Measurements from ENCODE around the gene FHIT. TPM values are rescaled to one million over a fixed set of nuclear protein-coding genes. Genes with fewer than 3 reads are reported as not detected.

FHIT gene
- total RNA-seq, 1 donor from 2014 or later = 5.7 TPM

GRCh38 chr3:60399861-60400845 is 851.1 kb downstream of the FHIT start:
- no peak overlapping the region for H3K9ac ChIP-seq
- no peaks in the 10 kb centered on the region for H3K79me2 ChIP-seq (ENCODE audit: low read depth)
- H3K9me3 Mint-ChIP-seq = no peaks in the 10 kb centered on the region
- no peak overlapping the region for H3K4me3 Mint-ChIP-seq
- TF ChIP-seq EZH2phosphoT487 (IDR thresholded peaks at IDR 0.05) (no peak), EZH2 (IDR thresholded peaks at IDR 0.05) (no peak)
- TF ChIP-seq, protein P1, sequence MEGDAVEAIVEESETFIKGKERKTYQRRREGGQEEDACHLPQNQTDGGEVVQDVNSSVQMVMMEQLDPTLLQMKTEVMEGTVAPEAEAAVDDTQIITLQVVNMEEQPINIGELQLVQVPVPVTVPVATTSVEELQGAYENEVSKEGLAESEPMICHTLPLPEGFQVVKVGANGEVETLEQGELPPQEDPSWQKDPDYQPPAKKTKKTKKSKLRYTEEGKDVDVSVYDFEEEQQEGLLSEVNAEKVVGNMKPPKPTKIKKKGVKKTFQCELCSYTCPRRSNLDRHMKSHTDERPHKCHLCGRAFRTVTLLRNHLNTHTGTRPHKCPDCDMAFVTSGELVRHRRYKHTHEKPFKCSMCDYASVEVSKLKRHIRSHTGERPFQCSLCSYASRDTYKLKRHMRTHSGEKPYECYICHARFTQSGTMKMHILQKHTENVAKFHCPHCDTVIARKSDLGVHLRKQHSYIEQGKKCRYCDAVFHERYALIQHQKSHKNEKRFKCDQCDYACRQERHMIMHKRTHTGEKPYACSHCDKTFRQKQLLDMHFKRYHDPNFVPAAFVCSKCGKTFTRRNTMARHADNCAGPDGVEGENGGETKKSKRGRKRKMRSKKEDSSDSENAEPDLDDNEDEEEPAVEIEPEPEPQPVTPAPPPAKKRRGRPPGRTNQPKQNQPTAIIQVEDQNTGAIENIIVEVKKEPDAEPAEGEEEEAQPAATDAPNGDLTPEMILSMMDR (IDR thresholded peaks at IDR 0.05) = no peak
- H3K27ac ChIP-seq = no peak overlapping the region
- H3K27me3 Mint-ChIP-seq (ENCODE audit: insufficient read depth, low read depth) = no peaks in the 10 kb centered on the region
- H3K4me1 Mint-ChIP-seq = peaks cover 3% of the 10 kb centered on the region
- H3K27ac Mint-ChIP-seq = no peak overlapping the region
- no peak overlapping the region for H3K4me2 ChIP-seq
- no peaks in the 10 kb centered on the region for H4K20me1 ChIP-seq (ENCODE audit: low read depth)
- H3K27me3 ChIP-seq = no peaks in the 10 kb centered on the region
- no peaks in the 10 kb centered on the region for H3K9me3 ChIP-seq (ENCODE audit: low read depth)
- H3K36me3 ChIP-seq = no peaks in the 10 kb centered on the region
- DNase-seq (ENCODE audit: low spot score) = no peak
- H3F3A ChIP-seq (ENCODE audit: low read depth) = no peaks in the 10 kb centered on the region
- no peaks in the 10 kb centered on the region for H3K36me3 Mint-ChIP-seq
- H3K4me3 ChIP-seq = no peak overlapping the region
- no peak overlapping the region for H2AFZ ChIP-seq (replicated peaks)
- H3K4me1 ChIP-seq = peaks cover 20% of the 10 kb centered on the region

- Mint-ChIP-seq H3K4me1 (peaks cover 3% of the 10 kb centered on the region), H3K27me3 (ENCODE audit: insufficient read depth, low read depth) (no peaks in the 10 kb centered on the region)
These were observed 852.0 kb downstream of the FHIT start for GRCh38 chr3:60399292-60399691.

GRCh38 chr3:60395173-60395762 is 856.0 kb downstream of the FHIT start:
- Histone ChIP-seq H2AFZ (replicated peaks) (no peak overlapping the region), H3F3A (ENCODE audit: low read depth) (no peaks in the 10 kb centered on the region), H4K20me1 (ENCODE audit: low read depth) (no peaks in the 10 kb centered on the region), H3K27me3 (no peaks in the 10 kb centered on the region), H3K79me2 (ENCODE audit: low read depth) (no peaks in the 10 kb centered on the region), H3K4me3 (no peak overlapping the region), H3K9ac (no peak overlapping the region), H3K27ac (no peak overlapping the region), H3K4me2 (no peak overlapping the region), H3K36me3 (no peaks in the 10 kb centered on the region), H3K4me1 (peaks cover 9% of the 10 kb centered on the region), H3K9me3 (ENCODE audit: low read depth) (no peaks in the 10 kb centered on the region)
- Mint-ChIP-seq H3K36me3 (no peaks in the 10 kb centered on the region), H3K4me1 (no peaks in the 10 kb centered on the region), H3K27me3 (ENCODE audit: insufficient read depth, low read depth) (no peaks in the 10 kb centered on the region), H3K4me3 (no peak overlapping the region), H3K9me3 (no peaks in the 10 kb centered on the region), H3K27ac (no peak overlapping the region)
- no peak for DNase-seq (ENCODE audit: low spot score)
- TF ChIP-seq, protein P1 (IDR thresholded peaks at IDR 0.05) = no peak
- no peak for TF ChIP-seq EZH2phosphoT487 (IDR thresholded peaks at IDR 0.05)
- TF ChIP-seq EZH2 (IDR thresholded peaks at IDR 0.05) = no peak

More at GRCh38 chr3:60399292-60399691, 852.0 kb downstream of the FHIT start:
- Histone ChIP-seq H3K27me3 (no peaks in the 10 kb centered on the region), H3K9ac (no peak overlapping the region), H3K36me3 (no peaks in the 10 kb centered on the region), H3K27ac (no peak overlapping the region), H3K9me3 (ENCODE audit: low read depth) (no peaks in the 10 kb centered on the region), H3K4me3 (no peak overlapping the region), H4K20me1 (ENCODE audit: low read depth) (no peaks in the 10 kb centered on the region), H3K4me2 (no peak overlapping the region), H3F3A (ENCODE audit: low read depth) (no peaks in the 10 kb centered on the region), H2AFZ (replicated peaks) (no peak overlapping the region), H3K4me1 (peaks cover 20% of the 10 kb centered on the region), H3K79me2 (ENCODE audit: low read depth) (no peaks in the 10 kb centered on the region)
- Mint-ChIP-seq H3K4me3 (no peak overlapping the region), H3K27ac (no peak overlapping the region), H3K36me3 (no peaks in the 10 kb centered on the region), H3K9me3 (no peaks in the 10 kb centered on the region)
- no peak for DNase-seq (ENCODE audit: low spot score)
- TF ChIP-seq EZH2 (IDR thresholded peaks at IDR 0.05) = no peak
- TF ChIP-seq, protein P1 (IDR thresholded peaks at IDR 0.05) = no peak
- no peak for TF ChIP-seq EZH2phosphoT487 (IDR thresholded peaks at IDR 0.05)

All from neural progenitor cell (in vitro differentiated cells).